Measurements from ENCODE around the gene NAAA.

The NAAA gene

DNA sequence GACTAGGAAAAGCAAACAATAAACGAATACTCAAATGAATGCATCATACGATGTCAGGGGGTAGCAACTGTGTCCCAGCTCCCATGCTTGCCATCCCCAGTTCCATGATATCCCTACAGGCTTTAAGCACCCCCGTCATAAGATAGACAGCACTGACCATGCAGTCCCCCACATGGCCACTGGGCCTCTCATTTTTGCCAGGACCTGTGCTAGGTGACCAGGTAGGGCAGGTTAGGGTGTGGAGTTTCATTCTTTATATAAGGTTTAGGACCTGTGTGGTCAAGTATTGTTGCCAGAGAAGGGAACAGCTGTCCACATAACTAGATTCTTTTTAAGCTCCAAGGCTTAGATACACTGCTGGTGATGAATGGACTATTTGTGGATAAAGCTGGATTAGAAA is 48.3 kb downstream of the NAAA start:
- TF ChIP-seq TAF1 (IDR thresholded peaks at IDR 0.05; ENCODE audit: borderline replicate concordance, insufficient read depth, low read length) (no peak), FOXP2 (optimal IDR thresholded peaks at IDR 0.05; ENCODE audit: borderline replicate concordance, extremely low read depth, extremely low read length, insufficient read depth) (no peak), SIN3A (IDR thresholded peaks at IDR 0.05; ENCODE audit: borderline replicate concordance, insufficient read depth, low read length) (no peak)
- TF ChIP-seq, protein P1, sequence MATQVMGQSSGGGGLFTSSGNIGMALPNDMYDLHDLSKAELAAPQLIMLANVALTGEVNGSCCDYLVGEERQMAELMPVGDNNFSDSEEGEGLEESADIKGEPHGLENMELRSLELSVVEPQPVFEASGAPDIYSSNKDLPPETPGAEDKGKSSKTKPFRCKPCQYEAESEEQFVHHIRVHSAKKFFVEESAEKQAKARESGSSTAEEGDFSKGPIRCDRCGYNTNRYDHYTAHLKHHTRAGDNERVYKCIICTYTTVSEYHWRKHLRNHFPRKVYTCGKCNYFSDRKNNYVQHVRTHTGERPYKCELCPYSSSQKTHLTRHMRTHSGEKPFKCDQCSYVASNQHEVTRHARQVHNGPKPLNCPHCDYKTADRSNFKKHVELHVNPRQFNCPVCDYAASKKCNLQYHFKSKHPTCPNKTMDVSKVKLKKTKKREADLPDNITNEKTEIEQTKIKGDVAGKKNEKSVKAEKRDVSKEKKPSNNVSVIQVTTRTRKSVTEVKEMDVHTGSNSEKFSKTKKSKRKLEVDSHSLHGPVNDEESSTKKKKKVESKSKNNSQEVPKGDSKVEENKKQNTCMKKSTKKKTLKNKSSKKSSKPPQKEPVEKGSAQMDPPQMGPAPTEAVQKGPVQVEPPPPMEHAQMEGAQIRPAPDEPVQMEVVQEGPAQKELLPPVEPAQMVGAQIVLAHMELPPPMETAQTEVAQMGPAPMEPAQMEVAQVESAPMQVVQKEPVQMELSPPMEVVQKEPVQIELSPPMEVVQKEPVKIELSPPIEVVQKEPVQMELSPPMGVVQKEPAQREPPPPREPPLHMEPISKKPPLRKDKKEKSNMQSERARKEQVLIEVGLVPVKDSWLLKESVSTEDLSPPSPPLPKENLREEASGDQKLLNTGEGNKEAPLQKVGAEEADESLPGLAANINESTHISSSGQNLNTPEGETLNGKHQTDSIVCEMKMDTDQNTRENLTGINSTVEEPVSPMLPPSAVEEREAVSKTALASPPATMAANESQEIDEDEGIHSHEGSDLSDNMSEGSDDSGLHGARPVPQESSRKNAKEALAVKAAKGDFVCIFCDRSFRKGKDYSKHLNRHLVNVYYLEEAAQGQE (IDR thresholded peaks at IDR 0.05; ENCODE audit: insufficient read depth in 1 of 2, low read depth in 2 of 2, low read length in 2 of 2), result no peak

DNA sequence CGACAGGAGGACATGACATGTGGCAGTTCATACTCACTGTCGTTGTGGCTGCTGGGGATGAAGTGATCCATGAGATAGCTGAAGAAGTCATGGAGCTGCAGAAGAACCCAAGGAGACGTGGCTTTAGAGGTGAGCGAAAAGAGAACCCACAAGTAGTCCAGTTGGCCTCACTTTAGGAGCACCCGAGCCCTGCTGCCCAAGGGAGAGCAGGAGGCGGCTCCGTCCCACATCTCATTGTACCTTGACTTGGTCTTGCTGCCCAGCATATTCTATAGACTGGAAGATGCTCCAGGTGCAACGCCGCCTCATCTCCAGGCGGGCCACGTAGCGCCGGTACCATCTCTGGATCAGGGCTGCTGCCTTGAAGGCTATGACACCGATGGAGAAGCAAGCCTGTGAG is 49.2 kb downstream of the NAAA start:
- TF ChIP-seq SIN3A (IDR thresholded peaks at IDR 0.05; ENCODE audit: borderline replicate concordance, insufficient read depth, low read length), result no peak
- TF ChIP-seq, protein P1 (IDR thresholded peaks at IDR 0.05; ENCODE audit: insufficient read depth in 1 of 2, low read depth in 2 of 2, low read length in 2 of 2), result no peak
- TF ChIP-seq POLR2AphosphoS5 (IDR thresholded peaks at IDR 0.05; ENCODE audit: low read depth, low read length), result no peak
- TF ChIP-seq TAF1 (IDR thresholded peaks at IDR 0.05; ENCODE audit: borderline replicate concordance, insufficient read depth, low read length), result no peak
- no peak for TF ChIP-seq FOXP2 (optimal IDR thresholded peaks at IDR 0.05; ENCODE audit: borderline replicate concordance, extremely low read depth, extremely low read length, insufficient read depth)

DNA sequence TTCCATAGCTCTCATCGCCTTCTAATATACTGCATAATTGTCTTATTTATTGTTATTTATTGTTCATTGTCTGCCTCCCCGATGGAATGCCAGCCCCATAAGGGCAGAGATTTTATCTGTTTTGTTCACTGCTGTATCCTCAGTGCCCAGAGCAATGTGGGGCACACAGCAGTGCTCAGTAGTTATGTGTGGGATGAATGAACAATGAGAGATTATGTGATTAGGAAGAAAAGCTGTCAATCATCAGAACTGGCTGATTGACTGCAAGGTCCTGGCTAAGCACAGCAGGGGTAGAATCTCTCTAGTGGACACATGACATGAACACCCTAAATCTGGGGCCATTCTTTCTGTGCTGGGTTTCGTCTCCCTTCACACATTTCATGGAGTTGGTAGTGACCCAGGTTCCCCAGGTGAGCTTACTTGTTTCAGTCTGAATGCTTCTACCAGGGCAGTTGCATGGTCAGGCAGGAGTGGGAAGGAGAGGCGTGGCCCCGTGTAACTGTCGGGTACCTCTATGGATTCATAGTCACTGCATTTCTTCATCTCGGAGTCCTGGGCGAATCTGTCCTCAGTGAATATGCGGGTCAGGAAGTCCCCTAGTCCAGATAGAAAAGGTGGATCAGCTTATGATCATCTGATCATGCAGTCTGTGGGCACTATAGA is 51.1 kb downstream of the NAAA start:
- TF ChIP-seq SIN3A (IDR thresholded peaks at IDR 0.05; ENCODE audit: borderline replicate concordance, insufficient read depth, low read length) (no peak), POLR2AphosphoS5 (IDR thresholded peaks at IDR 0.05; ENCODE audit: low read depth, low read length) (no peak), FOXP2 (optimal IDR thresholded peaks at IDR 0.05; ENCODE audit: borderline replicate concordance, extremely low read depth, extremely low read length, insufficient read depth) (no peak)
- TF ChIP-seq, protein P1 (IDR thresholded peaks at IDR 0.05; ENCODE audit: insufficient read depth in 1 of 2, low read depth in 2 of 2, low read length in 2 of 2), result no peak

DNA sequence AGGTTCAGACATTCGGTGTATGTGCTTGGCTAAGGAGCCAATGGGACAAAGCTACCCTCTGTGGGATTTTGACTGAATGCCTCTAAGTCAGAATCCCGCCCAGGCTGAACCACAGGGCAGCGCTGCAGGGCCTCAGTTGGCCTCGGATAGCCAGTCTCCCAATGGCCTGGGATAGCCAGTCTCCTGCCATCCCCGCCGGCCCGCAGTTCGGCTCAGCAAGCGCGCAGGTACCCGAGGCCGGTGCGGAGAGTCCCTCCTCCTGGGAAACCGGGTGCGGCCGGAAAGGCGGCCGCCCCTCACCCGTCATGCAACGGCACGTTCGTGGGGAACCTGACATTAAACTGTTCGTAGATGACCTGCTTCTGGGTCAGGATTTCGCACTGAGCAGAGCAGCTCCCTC is 54.7 kb downstream of the NAAA start:
- TF ChIP-seq TAF1 (IDR thresholded peaks at IDR 0.05; ENCODE audit: borderline replicate concordance, insufficient read depth, low read length) (no peak), POLR2AphosphoS5 (IDR thresholded peaks at IDR 0.05; ENCODE audit: low read depth, low read length) (no peak), SIN3A (IDR thresholded peaks at IDR 0.05; ENCODE audit: borderline replicate concordance, insufficient read depth, low read length) (no peak), FOXP2 (optimal IDR thresholded peaks at IDR 0.05; ENCODE audit: borderline replicate concordance, extremely low read depth, extremely low read length, insufficient read depth) (no peak)
- TF ChIP-seq, protein P1 (IDR thresholded peaks at IDR 0.05; ENCODE audit: insufficient read depth in 1 of 2, low read depth in 2 of 2, low read length in 2 of 2), result no peak

DNA sequence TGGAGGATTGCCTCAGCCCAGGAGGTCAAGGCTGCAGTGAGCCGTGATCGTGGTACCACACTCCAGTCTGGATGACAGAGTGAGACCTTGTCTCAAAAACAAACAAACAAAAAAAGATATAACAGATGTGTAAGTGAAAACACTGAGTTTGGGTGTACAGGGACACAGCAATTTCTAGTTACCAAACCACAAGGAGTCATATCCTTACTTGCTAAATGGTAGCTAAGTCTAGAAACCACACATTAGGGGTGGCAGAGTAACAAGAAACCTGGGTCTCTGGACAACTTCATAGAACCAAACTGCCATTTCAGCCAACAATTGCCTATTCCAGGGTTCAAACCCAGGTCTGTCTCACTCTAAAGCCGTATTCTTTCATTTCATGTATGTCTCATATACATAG is 59.3 kb downstream of the NAAA start:
- TF ChIP-seq, protein P1 (IDR thresholded peaks at IDR 0.05; ENCODE audit: insufficient read depth in 1 of 2, low read depth in 2 of 2, low read length in 2 of 2), result no peak
- TF ChIP-seq POLR2AphosphoS5 (IDR thresholded peaks at IDR 0.05; ENCODE audit: low read depth, low read length) (no peak), SIN3A (IDR thresholded peaks at IDR 0.05; ENCODE audit: borderline replicate concordance, insufficient read depth, low read length) (no peak), TAF1 (IDR thresholded peaks at IDR 0.05; ENCODE audit: borderline replicate concordance, insufficient read depth, low read length) (no peak), FOXP2 (optimal IDR thresholded peaks at IDR 0.05; ENCODE audit: borderline replicate concordance, extremely low read depth, extremely low read length, insufficient read depth) (no peak)
